ENCODE measurements around the gene LIMS2.

Gene LIMS2

DNA sequence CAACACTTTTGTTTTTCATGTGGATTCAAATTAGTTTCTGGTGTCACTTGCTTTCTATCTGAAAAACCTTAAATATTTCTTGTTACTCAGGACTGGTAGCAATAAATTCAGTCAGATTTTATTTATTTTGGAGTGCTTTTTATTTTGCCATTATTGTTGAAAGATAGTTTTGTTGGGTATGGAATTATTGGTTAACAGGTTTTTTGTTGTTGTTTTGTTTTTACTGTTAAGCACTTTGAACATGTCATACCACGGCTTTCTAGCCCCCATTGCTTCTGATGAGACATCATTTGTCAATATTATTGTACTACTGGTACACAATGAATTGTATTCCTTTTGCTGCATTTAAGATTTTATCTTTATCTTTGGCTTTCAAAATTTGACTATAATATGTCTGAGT lies 13.1 kb upstream of the LIMS2 start:
- TF ChIP-seq, protein P1, sequence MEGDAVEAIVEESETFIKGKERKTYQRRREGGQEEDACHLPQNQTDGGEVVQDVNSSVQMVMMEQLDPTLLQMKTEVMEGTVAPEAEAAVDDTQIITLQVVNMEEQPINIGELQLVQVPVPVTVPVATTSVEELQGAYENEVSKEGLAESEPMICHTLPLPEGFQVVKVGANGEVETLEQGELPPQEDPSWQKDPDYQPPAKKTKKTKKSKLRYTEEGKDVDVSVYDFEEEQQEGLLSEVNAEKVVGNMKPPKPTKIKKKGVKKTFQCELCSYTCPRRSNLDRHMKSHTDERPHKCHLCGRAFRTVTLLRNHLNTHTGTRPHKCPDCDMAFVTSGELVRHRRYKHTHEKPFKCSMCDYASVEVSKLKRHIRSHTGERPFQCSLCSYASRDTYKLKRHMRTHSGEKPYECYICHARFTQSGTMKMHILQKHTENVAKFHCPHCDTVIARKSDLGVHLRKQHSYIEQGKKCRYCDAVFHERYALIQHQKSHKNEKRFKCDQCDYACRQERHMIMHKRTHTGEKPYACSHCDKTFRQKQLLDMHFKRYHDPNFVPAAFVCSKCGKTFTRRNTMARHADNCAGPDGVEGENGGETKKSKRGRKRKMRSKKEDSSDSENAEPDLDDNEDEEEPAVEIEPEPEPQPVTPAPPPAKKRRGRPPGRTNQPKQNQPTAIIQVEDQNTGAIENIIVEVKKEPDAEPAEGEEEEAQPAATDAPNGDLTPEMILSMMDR (IDR thresholded peaks at IDR 0.05; ENCODE audit: insufficient read depth, low read depth, low read length, missing control alignments): no peak
- no peak for DNase-seq (ENCODE audit: low read depth)
- H3K4me3 ChIP-seq (ENCODE audit: low read length): no peak overlapping the region

GRCh38 chr2:127685410-127686080 lies 10.2 kb upstream of the LIMS2 start:
- H3K4me3 ChIP-seq (ENCODE audit: low read length): no peak overlapping the region
- DNase-seq (ENCODE audit: low read depth): no peak
- TF ChIP-seq, protein P1 (IDR thresholded peaks at IDR 0.05; ENCODE audit: insufficient read depth, low read depth, low read length, missing control alignments): no peak

DNA sequence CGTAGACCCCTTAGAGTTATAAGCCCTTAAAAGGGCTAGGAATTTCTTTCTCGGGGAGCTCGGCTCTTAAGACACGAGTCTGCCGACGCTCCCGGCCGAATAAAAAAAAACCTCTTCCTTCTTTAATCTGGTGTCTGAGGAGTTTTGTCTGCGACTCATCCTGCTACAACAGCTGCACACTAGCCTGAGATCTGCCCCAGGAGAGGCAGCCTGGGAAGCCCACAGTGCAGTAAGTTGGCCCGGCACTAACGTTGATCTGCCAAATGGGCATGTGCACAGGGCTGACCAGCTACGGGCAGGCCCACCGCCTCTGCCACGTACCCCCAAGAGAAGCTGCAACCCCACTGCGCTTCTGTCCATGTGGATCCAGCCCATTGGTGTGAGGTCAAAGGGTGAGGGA lies 8.4 kb upstream of the LIMS2 start:
- TF ChIP-seq, protein P1 (IDR thresholded peaks at IDR 0.05; ENCODE audit: insufficient read depth, low read depth, low read length, missing control alignments): no peak
- H3K4me3 ChIP-seq (ENCODE audit: low read length): no peak overlapping the region
- DNase-seq (ENCODE audit: low read depth): no peak

- TF ChIP-seq, protein P1 (IDR thresholded peaks at IDR 0.05; ENCODE audit: insufficient read depth, low read depth, low read length, missing control alignments): no peak
- no peak for DNase-seq (ENCODE audit: low read depth)
- no peak overlapping the region for H3K4me3 ChIP-seq (ENCODE audit: low read length)
Observed at GRCh38 chr2:127683056-127683455, 7.7 kb upstream of the LIMS2 start.

DNA sequence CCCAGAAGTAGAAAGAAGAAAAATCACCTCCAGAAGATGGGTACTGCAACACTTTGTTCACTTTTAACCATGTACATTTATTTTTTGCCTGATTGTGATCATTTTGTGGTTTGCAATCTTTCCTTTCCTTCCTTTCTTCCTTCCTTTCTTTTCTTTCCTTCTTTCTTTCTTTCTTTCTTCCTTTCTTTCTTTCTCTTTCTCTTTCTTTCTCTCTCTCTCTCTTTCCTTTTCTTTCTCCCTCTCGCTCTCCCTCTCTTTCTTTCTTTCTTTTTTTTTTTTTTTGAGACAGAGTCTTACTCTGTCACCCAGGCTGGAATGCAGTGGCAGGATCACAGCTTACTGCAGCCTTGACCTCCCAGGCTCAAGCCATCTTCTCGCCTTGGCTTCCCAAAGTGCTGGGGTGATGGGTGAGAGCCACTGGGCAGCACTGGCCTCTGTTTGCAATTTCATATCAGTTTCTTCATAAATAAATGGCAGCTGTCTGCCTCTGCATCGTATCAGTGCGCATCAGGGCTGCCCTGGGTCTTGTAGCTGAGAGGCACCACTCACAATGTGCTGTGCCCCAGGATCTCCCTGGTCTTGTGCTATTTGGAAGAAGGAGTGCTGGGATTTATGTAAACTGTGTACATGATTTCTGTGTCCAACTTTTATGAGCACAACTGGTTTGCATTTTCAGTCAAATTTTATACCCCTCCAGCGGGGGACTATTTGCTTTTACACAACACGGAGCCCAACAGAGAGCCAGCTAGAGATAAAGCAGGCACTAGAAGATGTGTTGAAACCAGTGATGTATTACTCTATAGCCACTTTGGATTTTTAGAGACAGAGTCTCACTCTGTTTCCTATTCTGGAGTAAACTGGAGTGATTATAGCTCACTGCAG lies 6.9 kb upstream of the LIMS2 start:
- TF ChIP-seq, protein P1 (IDR thresholded peaks at IDR 0.05; ENCODE audit: insufficient read depth, low read depth, low read length, missing control alignments): no peak
- DNase-seq (ENCODE audit: low read depth): no peak
- no peak overlapping the region for H3K4me3 ChIP-seq (ENCODE audit: low read length)

DNA sequence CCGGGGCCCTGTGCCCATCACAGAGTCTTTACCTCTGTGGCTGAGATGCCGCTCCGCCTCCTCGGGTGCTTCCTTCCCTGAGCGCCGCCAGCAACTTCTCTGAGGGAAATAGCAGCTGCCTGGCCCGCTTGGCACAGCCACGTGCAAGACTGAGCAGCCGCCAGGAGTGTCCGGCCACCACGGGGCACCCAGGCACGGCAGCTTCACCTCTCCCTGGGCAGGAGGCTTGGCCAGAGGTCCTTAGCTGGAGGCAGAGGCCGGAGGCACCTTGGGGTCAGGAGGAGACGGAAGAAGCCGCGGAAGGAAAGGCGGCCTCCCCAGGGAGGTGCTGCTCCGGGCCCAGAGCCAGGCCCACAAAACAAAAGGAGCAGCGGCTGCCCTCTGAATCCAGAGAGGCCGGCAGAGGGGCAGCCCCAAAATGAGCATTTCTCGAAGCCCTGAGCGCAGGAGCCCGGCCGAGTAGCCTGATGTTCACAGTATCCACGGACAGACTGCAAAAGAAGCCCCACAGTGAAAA lies 6.0 kb upstream of the LIMS2 start:
- no peak for DNase-seq (ENCODE audit: low read depth)
- H3K4me3 ChIP-seq (ENCODE audit: low read length): no peak overlapping the region
- TF ChIP-seq, protein P1 (IDR thresholded peaks at IDR 0.05; ENCODE audit: insufficient read depth, low read depth, low read length, missing control alignments): no peak
